Stimulated activated CD4-positive, alpha-beta T cell treated with anti-CD3 and anti-CD28 coated beads, Interleukin-1b, Interleukin-23, amount 100 ng/mL, for 24 hours (primary cell): Measurements from ENCODE around the gene SERPINI1.

Experiments used
- DNase-seq, 4 experiments: peaks; one replicate each; pipeline ENCODE4 v3.0.0-alpha.2; 2020; ENCODE audit warnings: low read depth in 4 of 4, low spot score in 1 of 4

The SERPINI1 gene

DNA sequence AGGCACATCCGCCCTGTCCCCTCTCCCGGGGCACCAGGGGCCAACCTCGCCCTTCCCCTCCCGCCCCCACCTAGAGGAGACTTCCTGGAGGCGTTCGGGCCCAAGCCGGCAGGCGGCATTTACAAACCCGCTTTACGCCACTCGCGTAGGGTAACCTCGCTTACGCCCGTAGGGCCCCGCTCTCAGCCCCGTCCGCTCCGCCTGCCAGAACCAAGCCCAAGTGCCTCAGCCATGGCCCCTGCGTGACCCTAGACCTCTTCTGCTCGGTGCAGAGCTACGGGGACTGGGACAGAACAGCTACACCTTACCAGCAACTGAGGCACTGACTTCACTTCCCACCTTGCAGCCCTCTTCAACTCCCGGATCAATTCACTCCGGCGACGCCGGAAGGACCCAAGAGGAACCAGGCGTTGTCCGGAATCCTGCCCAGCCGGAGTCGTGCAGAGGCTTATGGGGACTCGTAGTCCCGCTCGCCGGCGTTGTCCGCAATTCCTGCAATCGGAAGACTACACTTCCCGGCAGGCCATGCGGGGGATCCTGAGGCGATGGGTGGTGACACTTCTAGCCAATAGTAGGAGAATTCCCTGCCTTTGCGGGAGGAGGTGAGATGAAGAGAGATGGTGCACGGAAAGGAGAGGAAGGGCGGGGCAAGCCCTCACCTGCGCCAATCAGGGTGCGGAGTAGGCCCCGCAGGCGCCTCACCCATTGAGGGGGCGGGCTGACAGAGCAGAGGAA, 856 bp upstream of the SERPINI1 start, which contains the start of gene PDCD10:
Gene PDCD10, minus strand, starts transcription at position 395 of the 735 bp plus-strand sequence. CDS start 14,735 bp downstream, outside the sequence.
- peak; percentile 80 to 94 (median 88) for DNase-seq

DNA sequence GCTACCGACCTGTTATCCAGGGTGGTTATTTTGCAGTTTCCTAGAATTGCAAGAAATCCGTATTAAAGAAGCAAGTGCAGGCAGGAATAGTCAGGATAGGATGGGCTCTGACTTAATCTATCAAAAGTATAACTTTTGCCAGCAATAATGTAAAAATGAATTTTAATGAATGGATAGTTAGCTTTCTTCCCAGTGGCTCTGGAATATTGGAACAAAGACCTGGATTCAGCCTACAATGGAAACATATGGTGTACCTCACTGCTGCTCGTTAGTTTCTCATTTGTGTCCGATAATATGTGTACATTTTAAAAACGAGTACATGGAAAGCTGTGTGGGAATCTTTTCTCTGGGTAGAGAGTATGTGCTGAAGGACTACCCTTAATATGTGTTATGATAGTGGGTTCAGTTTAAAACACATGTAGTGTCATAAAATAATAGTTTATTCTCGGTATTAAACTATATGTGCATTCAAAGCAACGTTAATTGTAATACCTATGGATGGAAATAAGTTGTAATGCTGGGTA, 805 bp downstream of the SERPINI1 start:
- DNase-seq: no peak

DNA sequence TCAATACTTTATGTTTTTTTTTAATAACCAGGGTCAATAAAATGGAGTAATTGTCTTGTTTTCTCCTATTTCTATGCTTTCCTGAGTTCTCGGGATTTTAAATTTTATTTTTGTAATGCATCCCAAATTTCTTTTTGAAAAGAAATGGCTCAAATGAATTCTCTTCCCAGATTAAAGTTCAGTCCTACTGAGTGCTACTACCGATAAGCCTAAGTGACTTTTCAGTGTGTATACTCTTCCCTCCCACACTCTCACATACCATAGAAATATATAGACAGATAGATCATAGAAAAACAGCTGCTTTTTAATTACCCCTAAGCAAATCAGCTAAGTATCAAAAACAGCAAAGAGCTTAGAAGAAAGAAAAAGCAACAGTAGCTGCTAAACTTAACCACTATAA, 1.5 kb downstream of the SERPINI1 start:
- no peak for DNase-seq

DNA sequence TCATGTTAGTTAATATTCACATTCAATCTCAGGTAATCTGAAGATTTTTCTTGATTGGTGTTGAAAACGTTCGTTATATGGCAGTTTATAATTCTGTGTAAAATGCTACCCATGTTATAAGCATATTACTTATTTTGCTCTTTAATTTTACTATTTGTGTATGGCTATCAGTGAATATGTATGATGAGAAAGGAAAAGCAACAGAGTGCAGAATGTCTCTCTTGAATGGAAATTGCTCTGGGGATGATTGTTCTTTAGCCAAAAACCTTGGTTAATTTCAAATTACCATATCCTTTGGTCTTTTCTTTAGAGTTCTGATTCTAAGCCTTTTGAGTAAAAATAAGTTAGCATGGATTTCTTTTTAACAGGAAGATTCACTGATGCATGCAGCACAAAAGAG, 2.5 kb downstream of the SERPINI1 start:
- DNase-seq: no peak

DNA sequence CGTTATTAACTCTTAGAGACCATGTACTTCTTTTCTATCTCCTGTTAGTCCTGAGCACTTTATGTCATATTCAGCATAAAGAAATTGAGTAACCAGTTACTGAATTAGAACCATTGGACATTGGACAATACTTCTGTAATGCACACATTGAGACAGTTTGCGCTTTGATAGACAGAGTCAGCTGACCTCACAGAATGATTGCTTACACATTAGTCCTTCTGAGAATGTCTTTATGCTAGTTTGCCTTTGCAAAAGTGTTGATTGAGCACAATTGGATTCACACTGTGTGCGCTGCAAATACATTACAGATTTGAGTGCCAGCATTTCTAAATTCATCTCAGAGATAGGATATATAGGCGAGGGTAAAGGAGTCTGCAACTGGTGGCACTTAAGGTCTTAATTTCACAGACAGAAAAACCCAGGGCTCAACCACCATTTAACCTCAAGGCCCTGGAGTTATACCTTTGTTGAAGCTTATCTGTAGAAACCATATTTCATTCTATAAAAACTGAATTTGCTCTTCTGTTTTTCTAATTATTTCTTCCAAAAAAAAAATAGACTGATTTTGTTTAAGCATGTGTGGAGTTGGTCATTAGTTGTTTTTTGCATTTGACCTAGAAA, 3.8 kb downstream of the SERPINI1 start:
- no peak for DNase-seq

DNA sequence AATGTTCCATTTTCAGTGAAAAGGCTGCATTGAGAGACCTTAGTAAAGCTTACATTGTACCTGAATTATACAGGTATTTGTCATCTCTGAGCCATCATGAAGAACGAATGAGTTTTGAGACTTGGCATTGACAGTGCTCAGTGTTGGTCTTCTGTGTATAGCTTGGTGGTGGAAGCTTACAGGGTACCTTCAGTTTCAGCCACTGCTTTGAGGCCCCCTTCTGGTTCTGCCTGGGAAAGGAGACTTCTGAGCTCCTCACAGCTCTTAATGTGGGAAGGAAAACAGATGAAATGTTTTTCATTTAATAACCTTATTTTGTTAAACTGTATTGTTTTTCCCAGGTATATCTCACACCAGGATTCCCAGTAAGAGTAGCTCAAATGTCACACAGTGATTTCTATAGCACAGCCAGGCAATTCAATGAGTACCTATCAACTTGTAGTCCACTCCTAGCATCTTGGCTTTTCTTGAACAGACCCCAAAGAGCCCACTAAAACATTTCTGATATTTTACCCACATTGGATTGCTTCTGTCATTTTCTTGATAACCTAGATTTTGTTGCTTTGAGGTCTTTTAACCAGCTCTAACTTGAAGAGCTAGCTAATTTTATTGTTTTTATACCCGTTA, 5.6 kb downstream of the SERPINI1 start:
- no peak for DNase-seq

DNA sequence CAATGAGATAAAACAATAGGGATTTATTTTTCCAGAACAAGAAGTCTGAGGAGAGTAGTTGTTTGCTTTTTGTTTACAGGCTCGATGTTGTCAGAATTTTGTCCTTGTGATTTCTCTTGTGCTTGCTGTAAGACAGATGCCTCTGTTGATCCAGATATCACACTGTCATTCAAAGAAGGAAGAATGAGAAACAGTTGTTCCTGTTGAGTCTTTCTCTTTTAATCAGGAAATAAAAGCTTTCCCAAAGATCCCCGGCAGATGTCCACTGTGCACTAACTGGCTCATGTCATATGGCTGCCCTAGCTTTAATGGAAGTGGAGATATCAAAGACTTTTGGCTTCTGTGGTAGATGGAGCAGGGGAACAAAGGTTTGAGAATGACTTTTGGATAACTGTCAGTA, 6.8 kb downstream of the SERPINI1 start:
- DNase-seq: no peak

DNA sequence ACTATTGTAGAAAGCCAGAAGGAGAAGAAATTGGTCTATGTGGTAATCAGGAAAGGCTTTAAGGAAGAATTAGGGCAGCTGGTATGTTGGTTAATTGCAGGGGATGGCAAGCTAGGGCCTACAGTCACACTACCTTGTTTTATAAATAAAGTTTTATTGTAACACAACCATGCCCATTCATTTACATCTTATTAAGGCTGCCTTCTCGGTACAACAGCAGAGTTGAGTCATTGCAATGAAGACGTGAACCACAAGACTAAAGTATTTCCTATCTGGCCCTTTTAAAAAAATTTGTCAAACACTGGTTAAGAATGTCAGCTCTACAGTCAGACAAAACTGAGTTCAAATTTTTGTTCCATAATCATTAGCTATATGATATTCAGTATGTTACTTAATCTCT, 8.3 kb downstream of the SERPINI1 start:
- DNase-seq: no peak

DNA sequence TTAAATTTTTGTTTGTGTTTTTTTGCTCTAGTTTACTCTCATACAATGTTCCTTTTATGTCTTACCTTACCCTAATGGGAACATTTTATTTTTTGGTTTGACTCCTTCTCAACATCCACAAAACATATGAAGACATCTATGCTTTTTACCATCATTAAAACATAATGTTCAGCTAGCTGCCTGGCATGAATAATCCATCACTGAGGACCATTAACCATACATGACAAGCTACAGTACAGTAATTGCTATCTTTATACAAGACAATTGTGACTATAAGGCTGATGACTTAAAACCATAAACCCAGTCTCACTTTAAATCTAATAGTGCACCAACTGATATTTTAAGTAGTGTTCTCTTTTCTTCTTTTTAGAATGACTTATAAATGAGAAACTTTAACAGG, 13.7 kb downstream of the SERPINI1 start:
- no peak for DNase-seq

DNA sequence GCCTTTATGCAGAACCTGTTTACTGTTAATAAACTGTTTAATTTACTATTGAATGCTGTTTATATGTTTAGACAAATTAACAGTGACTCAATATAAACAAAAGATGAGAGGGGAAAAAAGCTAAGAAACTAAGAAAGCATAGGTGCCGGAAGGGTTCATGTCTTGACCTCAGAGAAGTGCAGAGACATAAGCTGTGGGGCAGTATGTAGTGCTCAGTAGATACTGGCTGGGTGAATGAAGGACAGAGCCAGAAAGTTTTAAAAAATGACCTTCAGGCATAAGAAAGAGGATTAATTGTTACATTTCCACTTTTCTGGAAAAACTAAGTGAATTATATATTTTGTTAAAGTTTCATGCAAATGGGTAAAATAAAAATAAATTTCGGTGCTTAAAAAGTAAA, 14.2 kb downstream of the SERPINI1 start:
- no peak for DNase-seq

DNA sequence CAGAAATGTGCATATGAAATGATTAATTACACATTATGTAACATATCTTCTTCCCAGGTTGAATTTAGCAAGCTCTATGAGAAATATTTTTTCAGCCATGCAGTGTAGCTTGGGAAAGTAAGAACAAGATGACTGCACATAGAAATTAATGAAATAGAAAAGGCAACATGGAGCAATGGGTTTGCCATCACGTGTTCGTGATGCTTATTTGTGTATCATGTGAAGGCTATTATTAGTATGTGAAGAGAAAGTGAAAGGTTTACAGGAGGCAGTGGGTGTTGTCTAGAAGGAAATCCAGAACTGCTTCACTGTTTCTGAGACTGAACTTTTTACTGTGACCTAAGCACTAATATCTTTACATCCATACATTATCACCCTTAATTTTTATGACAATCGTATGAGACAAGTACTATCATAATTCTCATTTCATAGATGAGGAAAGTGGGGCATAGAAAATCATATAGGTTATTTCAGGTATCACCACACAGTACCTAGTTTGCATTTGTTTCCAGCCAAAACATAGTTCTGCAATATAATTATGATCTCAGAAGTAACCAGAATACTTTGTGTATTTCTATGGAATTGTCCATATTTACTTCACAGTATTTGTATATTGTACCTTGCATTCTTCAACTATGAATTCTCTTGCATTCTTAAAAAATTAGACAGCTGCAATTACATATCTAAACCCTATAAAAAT, 14.9 kb downstream of the SERPINI1 start:
- no peak for DNase-seq

DNA sequence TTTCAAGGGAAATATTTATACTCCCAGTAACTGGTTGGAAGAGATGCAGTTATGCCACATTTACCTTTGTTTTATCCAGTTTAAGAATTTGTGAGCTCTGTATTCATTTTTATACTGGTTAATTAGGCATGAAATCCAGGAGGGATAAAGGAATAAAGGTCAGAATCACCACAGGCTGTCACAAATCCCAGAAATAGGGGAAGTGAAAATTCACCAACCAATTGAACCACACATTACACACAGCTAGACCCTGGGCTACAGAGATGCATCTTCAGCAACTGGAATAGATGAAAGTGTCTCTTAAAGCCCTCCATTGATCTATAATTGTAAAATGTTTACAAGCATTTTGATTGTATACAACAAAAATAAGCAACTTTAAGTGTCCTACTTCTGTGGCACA, 18.5 kb downstream of the SERPINI1 start:
- no peak for DNase-seq

DNA sequence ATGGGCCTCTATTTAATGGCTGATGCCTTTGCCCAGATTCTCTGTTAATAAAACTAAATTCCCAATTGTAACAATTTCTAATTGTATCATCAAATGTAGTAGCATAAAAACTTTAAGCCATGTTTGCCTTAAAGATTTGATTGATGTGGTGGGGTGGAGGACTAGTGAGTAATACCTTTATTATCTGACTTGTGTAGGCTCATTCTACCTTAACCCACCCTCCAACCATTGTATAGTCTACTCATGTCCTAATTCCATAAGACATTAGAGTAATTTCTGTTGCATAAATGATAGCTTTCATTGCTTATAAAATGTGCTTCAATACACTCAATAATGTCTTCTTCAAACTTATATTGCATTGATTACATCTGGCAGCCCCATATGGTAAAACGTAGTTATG, 25.8 kb downstream of the SERPINI1 start:
- no peak for DNase-seq

DNA sequence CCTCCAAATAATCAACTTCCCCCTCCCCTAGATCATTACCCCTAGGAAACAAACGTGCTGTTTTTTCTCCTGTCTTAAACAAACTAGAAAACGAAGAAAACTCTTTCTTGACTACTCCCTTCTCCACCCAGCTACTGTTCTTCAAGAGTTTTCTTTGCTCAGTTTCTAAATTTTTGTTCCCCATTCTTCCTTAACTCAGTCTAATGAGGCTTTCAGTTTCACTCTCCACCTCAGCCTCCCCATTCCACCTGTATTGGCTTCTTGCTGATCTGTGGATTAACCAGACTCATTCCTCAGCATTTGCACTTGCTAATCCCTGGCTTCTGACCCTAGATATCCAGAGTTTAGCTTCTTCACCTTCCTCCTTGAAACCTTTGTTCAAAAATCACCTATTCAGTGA, 26.8 kb downstream of the SERPINI1 start:
- DNase-seq: no peak

DNA sequence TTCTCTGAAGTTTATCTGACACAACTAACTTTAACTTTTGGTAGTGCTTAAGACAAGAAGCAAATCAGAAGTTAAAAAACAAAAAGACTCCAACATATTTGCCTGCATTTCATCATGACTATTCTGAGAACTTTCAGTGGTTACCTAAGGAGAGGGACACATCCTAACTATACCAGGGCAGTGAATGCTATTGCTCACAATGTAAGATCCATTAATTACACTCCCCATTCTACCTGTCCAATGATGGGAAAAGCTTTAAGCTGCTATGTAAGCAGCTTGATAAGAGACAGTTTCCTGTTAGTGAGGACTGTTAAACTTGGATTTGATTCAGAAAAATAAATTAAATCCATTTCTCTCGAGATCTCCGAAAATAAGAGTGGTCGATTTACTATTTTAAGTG, 37.5 kb downstream of the SERPINI1 start:
- DNase-seq: no peak

DNA sequence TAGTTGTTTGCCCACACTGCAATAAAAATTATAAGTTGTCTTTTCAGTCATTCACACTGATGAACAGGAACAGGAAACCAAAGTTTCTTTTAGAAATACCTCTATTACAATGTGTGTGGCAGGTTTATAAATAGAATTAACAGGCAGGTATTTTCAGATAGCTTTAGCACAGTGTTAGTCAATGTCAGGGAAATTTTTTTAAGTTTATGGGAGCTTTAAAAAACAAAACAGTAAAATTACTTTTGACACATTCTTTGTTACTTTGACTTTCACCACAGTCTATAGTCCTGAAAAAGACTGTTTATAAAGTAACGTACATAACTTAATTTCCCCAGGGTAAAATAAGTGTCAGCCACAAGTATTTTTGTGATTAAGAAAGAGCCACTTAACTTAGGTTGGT, 38.1 kb downstream of the SERPINI1 start:
- DNase-seq: no peak

DNA sequence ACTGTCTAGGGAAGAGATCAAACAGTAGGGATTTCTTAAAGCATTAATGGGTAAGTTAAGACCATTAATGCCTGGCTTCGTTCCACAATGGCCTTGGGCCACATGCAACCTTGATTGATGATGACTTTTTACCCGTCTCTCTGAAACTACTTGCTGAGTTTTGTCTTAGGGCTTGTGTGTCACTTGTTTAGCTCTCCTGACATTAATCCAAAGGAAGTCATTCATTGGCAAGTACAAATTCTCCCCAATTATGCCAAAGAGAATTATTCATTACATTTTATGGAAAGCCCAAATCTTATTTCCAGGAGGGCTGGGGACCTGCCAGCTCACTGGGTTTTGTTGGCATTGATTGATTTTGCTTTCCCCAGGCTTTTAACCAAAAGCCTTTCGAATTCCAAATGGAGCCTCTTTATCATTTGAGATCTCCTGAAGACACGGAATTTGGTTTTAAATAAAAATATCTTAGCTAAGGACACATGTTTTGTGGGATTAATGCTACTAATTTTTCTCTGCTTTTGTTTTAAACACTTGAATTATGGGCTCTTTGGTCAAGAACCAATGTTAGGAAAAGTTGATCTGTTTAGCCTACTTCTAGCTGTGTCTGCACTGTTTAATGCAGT, 40.7 kb downstream of the SERPINI1 start:
- DNase-seq: no peak

DNA sequence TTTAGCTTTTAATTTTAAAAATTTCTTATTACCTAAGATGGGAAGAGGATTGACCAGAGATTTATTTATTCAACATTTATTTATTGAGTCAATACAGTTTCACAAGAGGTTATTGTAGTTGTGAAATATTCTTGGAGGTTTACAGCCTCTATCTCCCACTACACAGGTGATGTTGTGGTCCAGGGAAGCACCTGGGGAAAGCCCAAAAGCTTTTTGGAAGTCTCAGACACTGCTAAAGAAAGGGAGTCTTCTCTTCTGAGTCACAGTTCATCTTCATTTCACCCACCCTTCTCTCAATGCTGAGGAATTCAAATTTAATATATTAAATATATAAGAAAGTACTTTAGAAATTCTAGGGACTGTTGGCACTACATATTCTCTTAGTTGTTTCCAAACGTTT, 41.8 kb downstream of the SERPINI1 start:
- DNase-seq: no peak

DNA sequence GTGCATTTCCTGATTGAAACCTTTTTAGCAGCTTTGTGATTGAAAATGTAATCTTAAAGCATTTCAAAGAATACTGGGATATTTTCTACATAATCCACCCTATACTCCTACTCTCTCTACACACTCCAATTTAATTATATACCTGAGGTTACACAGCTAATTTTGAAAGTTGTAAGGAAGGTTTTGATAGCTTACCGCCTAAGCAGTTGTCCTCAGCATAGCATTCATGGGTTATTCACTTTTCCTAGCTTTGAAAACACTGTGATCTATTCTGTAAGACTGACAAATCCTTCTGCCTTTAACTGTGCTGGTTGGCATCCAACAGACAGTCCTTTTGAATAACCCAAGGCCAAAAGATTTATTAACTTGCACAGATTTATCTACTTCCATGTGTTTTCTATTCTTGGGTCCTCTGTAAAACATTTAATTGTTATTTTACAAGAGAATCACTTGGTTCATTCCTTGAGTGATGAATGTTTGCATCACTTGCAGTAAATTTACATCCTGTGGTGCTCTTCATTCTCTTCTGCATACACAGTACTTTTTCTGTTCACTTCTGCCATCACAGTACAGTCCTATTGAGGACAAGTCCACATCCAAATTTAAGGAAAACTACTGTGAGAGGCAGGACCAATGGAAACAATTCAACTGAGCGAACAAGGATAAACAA, 44.8 kb downstream of the SERPINI1 start:
- DNase-seq: no peak

DNA sequence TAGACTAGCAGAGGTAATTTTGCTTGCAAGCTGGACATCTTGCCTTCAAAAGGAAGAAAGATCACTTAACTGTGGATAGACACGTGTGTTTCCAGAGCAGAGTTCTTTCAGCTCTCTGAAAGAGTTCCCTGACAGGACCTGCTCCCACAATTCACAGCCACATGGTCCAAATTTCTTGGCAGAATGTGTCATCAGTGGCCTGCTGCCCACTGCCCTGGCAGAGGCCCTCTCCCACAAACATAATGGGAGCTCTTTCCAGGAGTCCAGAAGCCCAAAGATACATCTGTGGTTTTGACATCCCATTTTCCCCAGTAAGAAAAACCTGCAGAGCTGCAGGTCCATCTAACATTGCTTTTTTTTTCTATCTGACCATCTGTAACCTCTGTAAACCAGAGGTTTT, 48.3 kb downstream of the SERPINI1 start:
- no peak for DNase-seq

DNA sequence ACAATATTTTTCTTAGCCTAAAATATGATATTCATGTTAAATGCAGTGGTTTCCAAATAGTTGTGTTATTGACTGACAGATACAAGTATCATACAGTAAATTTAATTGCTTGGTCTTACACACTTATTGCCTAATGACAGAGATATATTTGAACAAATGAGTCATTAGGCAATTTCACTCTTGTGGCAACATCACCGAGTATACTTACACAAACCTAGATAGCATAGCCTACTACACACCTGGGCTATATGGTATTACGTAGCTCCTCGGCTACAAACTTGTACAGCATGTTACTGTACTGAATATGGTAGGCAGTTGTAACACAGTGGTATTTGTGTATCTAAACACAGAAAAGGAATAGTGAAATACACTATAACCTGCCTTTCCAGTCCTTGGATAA, 50.3 kb downstream of the SERPINI1 start:
- no peak for DNase-seq
